IMR-90 (cell line): Measurements from ENCODE around the gene IER3.

Experiments
- BHLHE40 ChIP-seq: fragments of 150-350 bp; IDR thresholded peaks from 2 replicates; pipeline ENCODE4 v1.6.1; 2016; ENCODE audit warnings: mild to moderate bottlenecking, low read depth, low read length
- CTCF ChIP-seq: conservative IDR thresholded peaks from 2 replicates; pipeline ENCODE4 v1.5.1; 2012; ENCODE audit warnings: mild to moderate bottlenecking, low read depth, low read length, improper control_type of control experiment
- ELK1 ChIP-seq: fragments of 150-350 bp; IDR thresholded peaks from 2 replicates; pipeline ENCODE4 v1.6.1; 2016; ENCODE audit warnings: low read depth, mild to moderate bottlenecking, low read length, moderate library complexity, borderline replicate concordance
- MXI1 ChIP-seq: IDR thresholded peaks from 2 replicates; pipeline ENCODE4 v1.6.1; 2012; ENCODE audit warnings: low read depth, mild to moderate bottlenecking, low read length, moderate library complexity, borderline replicate concordance
- POLR2A ChIP-seq: IDR thresholded peaks from 2 replicates; pipeline ENCODE4 v1.6.1; 2012; ENCODE audit warnings: mild to moderate bottlenecking, low read depth, low read length
- RCOR1 ChIP-seq: IDR thresholded peaks from 2 replicates; pipeline ENCODE4 v1.6.1; 2012; ENCODE audit warnings: mild to moderate bottlenecking, low read length, improper control_type of control experiment; ENCODE audit not compliant: insufficient replicate concordance
- RFX5 ChIP-seq: IDR thresholded peaks from 2 replicates; pipeline ENCODE4 v1.8.0; 2012; ENCODE audit warnings: low read depth, mild to moderate bottlenecking, low read length, moderate library complexity
- SMC3 ChIP-seq: fragments of 150-350 bp; IDR thresholded peaks from 2 replicates; pipeline ENCODE4 v1.6.1; 2016; ENCODE audit warnings: low read depth, mild to moderate bottlenecking, antibody characterized with exemption, low read length, moderate library complexity
- USF2 ChIP-seq: fragments of 150-350 bp; IDR thresholded peaks from 2 replicates; pipeline ENCODE4 v1.6.1; 2017; ENCODE audit warnings: mild to moderate bottlenecking, antibody characterized with exemption, low read length, low read depth

- TF ChIP-seq CTCF (no peak), ELK1 (no peak), USF2 (no peak), POLR2A (no peak), MXI1 (peak; percentile 67; the same call in 1 of the 2 replicates), SMC3 (no peak), RCOR1 (no peak), RFX5 (no peak), BHLHE40 (no peak)
Measured at GRCh38 chr6:30720738-30721197, 23.6 kb downstream of the IER3 start.
